Epidermal melanocyte (primary cell): ENCODE results near the gene BFSP1.

Experiments used
- DNase-seq: peaks from one replicate; pipeline ENCODE4 v3.0.0; 2011; ENCODE audit warnings: low spot score; ENCODE audit not compliant: insufficient read length

Gene BFSP1

GRCh38 chr20:17499041-17499440 lies 32.1 kb downstream of the BFSP1 start:
- DNase-seq, result no peak

GRCh38 chr20:17498641-17499040 lies 32.5 kb downstream of the BFSP1 start:
- no peak for DNase-seq

DNA sequence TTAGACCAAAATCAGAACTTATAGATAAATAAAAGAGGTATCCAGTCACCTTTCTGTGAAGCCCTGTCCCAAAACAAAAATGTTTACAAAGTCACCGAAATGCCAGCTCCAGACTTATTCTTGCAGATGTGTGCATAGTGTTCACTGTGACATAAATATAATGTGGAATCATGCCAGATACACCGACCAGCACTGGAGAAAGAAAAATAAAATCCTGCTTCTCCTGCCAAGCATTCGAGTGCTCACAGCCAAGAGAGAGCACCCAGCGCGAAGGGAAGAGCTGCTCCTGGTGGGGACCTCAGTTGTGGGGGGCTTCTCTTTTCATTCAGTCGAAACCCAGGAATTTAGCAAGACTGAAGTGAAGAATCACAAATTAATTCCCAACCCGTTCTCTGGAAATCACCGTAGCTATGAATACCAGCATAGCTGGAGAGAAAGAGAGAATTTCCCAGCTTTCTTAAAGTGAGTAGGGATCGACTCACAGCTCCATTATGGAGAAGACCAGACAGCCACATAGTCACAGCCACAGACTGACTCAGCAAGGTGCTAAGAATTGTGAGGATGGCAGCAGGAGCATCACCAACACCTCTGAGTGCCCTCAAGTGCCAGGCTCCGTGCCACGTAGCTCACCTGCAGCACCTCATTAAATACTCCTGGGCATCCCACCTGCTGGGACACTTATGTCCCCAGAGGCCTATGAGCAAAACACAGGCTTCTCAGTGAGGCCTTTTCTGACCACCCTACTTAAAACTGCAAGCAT lies 33.2 kb downstream of the BFSP1 start:
- DNase-seq, result no peak

DNA sequence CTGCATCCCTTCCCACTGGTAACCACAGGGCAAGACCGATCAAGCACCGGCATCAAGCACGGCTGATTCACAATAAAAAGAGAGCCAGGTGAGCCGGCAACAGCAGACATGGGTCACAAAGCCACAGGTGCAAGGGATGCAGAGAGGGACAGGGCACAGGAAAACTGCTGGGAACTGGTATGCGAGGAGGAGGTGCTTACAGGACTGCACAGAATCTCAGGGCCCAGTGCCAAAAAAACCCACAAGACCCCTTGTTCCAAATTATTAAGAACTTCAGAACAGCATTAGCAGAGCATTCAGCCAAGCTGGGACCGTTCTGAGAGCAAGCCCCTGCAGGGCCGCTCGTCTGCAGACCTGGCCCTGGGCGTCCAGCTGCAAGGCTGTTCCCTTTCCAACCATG lies 35.4 kb downstream of the BFSP1 start:
- DNase-seq, result no peak

- no peak for DNase-seq
These were observed 37.0 kb downstream of the BFSP1 start for GRCh38 chr20:17494201-17494600.

DNA sequence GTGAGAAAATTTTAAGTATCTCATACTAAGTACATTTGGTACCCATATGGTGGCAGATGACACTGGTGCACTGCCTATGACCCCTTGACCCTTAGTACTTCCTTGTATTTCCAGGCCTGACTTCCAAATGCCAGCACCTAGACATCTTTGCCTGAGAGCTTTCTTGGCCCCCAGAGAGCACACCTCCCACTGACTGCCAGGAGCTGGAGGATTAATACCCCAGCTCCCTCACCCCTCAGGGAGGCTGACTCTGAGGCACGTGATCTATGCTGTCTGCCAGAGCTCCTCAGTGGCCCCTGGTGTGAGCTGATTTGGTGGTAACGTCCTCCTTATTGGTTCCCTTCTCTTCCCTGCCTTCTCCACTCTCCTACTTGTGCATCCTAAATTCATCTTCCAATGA lies 38.0 kb downstream of the BFSP1 start:
- DNase-seq, result no peak

GRCh38 chr20:17491488-17491887 lies 39.7 kb downstream of the BFSP1 start:
- no peak for DNase-seq

DNA sequence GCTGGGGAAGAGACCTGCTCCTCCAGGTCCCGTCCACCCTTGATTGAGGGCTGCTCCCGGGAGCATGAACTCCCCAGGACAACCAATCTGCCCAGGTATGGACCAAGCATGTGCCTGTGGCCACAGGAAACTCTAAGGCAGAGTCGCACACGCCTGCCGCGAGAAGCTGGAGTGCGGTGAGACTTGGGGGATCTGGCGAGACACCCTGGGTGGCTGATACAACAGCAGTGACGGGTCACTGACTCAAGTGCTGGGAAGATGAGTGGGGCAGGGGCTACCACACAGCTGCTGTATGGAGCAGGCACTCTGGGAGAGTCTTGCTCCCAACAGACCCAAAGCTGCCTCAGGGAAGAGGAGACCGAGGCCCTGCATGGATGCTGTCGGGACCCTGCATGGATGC lies 40.1 kb downstream of the BFSP1 start:
- DNase-seq, result no peak

- no peak for DNase-seq
These were observed 40.7 kb downstream of the BFSP1 start for GRCh38 chr20:17490501-17490900.

DNA sequence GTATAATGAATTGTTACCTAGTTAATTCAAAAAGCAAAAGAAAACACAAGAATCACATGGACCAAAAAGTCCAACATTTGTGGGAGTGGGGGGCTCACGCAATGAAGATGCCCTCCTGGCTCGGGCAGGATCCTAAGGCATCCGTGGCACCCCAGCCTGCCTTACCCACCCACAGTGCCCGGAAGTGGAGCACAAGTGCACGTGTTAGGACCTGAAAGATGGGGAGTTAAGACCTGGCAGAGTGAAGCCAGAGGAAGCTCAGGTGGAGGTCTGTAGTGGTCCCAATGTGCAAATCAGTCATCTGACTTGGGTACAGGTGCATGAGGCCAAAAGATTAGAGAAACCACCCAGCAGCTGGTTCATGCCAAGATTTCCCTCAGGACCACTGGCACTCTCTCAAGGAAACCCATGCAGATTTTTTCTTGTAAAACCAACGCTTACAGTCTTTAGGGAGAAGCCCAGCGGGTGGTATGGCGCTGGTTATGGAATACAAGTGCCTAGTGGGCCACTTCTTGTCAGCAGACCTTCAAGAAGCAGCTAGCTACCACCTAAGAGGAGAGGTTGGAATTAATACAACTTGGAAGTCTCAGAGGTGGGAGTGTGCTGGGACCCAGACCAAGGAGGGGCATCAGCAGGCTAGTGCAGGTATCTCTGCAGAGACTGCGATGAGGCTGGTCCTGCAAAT lies 42.1 kb downstream of the BFSP1 start:
- DNase-seq, result no peak

GRCh38 chr20:17485017-17485416 lies 46.2 kb downstream of the BFSP1 start:
- DNase-seq, result no peak

GRCh38 chr20:17482536-17482935 lies 48.6 kb downstream of the BFSP1 start:
- DNase-seq, result no peak

GRCh38 chr20:17481661-17482060 lies 49.5 kb downstream of the BFSP1 start:
- DNase-seq, result no peak

DNA sequence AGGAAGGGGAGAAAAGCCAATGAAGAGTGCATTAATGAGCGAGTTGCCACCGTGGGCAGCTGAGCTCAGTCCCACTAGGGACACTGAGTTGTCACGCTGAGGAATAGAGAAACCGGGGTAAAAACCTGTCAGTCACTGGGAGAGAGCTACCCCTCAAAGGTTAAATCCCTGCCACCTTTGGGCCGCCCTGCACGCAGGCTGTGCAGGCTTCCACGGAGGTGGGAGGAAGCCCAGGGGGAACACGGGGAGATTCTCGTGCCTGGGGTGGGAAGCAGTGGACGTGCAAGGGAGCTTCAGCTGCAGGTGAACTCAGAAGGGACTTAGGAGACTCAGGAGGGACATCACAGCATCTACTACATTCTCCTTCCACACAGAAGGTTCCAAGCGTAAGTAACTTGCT lies 50.5 kb downstream of the BFSP1 start:
- no peak for DNase-seq

- no peak for DNase-seq
These were observed 52.0 kb downstream of the BFSP1 start for GRCh38 chr20:17479063-17479657.

GRCh38 chr20:17473659-17474058 lies 57.5 kb downstream of the BFSP1 start:
- DNase-seq, result no peak

- no peak for DNase-seq
These were observed 59.5 kb downstream of the BFSP1 start for GRCh38 chr20:17471606-17472187.

- no peak for DNase-seq
These were observed 60.2 kb downstream of the BFSP1 start for GRCh38 chr20:17470973-17471372.

DNA sequence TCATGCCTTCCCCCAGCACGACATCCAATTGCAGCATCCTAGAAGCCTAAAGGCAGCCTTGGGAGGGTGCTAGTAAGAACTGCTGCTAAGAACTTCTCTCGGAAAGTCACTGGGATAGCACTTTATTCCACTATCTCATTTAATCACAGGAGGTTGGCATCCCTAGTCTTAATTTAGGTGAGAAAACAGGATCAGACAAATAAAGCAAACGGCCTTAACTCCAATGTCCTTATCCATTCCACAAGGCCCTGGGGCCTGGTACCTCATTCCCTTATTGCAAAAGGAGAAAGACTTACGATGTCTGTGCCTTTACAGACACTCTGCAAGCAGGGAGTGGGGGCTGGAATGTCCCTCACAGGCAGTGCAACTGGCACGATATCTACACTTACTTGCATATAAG lies 60.7 kb downstream of the BFSP1 start:
- no peak for DNase-seq

DNA sequence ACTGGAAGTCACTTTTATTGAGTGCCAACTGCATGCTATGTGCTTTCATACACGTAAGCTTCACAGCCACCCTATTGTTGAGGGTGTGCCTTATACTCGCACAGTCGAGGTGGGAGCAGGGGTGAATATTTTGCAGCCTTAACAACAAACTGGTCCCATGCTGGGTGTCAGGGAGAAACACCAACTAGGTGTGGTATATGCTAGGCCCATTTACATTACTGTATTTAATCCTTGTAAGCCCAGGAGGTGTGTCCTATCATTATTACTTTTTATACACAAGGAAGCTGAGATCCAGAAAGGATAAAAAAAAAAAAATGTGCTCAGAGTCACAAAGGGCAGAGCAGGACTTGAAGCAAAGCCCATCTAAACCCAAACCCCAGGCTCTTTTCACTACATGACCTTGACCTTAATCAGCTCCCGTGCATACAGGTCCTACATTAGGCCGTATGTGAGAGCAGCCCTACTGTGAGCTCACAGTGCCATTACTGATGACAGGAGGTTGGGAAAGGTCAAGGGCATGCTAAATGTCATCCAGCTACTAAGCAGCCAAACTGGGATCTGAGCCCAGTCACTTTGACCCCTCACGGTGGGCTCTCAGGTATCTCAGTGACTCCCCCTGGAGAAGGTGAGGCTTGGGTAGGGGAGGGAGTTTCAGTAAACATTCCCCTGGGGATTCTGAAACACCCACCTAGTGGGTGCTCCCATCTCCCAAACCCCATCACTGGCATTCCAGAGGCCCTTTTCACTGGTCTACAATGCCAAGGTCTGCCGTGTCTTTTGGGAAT lies 61.7 kb downstream of the BFSP1 start:
- no peak for DNase-seq

- DNase-seq, result no peak
These were observed 62.9 kb downstream of the BFSP1 start for GRCh38 chr20:17468073-17468840.
